ENCODE results near the gene TRIM31. TPM values are rescaled to one million over a fixed set of nuclear protein-coding genes. Genes with fewer than 3 reads are reported as not detected.

TRIM31 gene
- polyA plus RNA-seq, 1 of the 3 experiments (the other 2 are of a cell fraction) = not detected

GRCh38 chr6:30093951-30094661 lies 18.8 kb downstream of the TRIM31 start:
- no peaks in the 10 kb centered on the region for H3F3A ChIP-seq (replicated peaks; ENCODE audit: insufficient read depth)
- TF ChIP-seq TCF12 (IDR thresholded peaks at IDR 0.05) = no peak
- TF ChIP-seq FOXM1 (IDR thresholded peaks at IDR 0.05; ENCODE audit: low read depth) = no peak
- TF ChIP-seq ZBTB33 (IDR thresholded peaks at IDR 0.05; ENCODE audit: borderline replicate concordance, low read depth) = no peak
- TF ChIP-seq SIN3A (IDR thresholded peaks at IDR 0.05; ENCODE audit: borderline replicate concordance, low read depth, low read length) = no peak
- no peak for TF ChIP-seq ELF1 (IDR thresholded peaks at IDR 0.05)
- no peak for TF ChIP-seq GATA2 (CRISPR knock-in tag; IDR thresholded peaks at IDR 0.05)
- no peak for TF ChIP-seq EP300 (IDR thresholded peaks at IDR 0.05; ENCODE audit: borderline replicate concordance in 1 of 2, low read depth in 1 of 2, low read length in 1 of 2)
- no peak for TF ChIP-seq TEAD4 (IDR thresholded peaks at IDR 0.05; ENCODE audit: borderline replicate concordance, insufficient read depth)
- TF ChIP-seq CTCF (IDR thresholded peaks at IDR 0.05) = no peak
- TF ChIP-seq NRF1 (IDR thresholded peaks at IDR 0.05; ENCODE audit: low read depth, low read length) = no peak
- no peak for TF ChIP-seq YY1 (IDR thresholded peaks at IDR 0.05; ENCODE audit: low read depth)
- no peak for TF ChIP-seq USF2 (IDR thresholded peaks at IDR 0.05; ENCODE audit: borderline replicate concordance, low read depth, low read length)
- TF ChIP-seq USF1 (IDR thresholded peaks at IDR 0.05; ENCODE audit: borderline replicate concordance, low read depth) = no peak
- no peak for TF ChIP-seq FOXJ3 (CRISPR knock-in tag; IDR thresholded peaks at IDR 0.05)
- TF ChIP-seq CHD2 (IDR thresholded peaks at IDR 0.05; ENCODE audit: low read length, partially characterized antibody) = no peak
- no peak for TF ChIP-seq RAD21 (IDR thresholded peaks at IDR 0.05; ENCODE audit: low read length)
- TF ChIP-seq RCOR1 (IDR thresholded peaks at IDR 0.05; ENCODE audit: low read length) = no peak
- TF ChIP-seq JUND (IDR thresholded peaks at IDR 0.05) = no peak
- TF ChIP-seq GABPA (IDR thresholded peaks at IDR 0.05; ENCODE audit: low read depth) = no peak
- DNase-seq = no peak
- H3K9ac ChIP-seq = no peak overlapping the region
- no peaks in the 10 kb centered on the region for H3K9me2 ChIP-seq
- no peaks in the 10 kb centered on the region for H3K9me3 ChIP-seq
- POLR2A ChIA-PET = no interaction called here
- CTCF ChIA-PET = interaction anchor here (0.6 to 4.0 kb wide), 5 partner anchors 10 to 257 kb away, joined by 3 to 27 read pairs (median 4); partner anchors contain the start of gene TRIM40
- H3K4me2 ChIP-seq = no peak overlapping the region
- H3K27me3 ChIP-seq (ENCODE audit: insufficient read depth) = peaks cover 77% of the 10 kb centered on the region
- H4K20me1 ChIP-seq (ENCODE audit: insufficient read depth) = no peaks in the 10 kb centered on the region
- no peak overlapping the region for H3K4me3 ChIP-seq (ENCODE audit: low read depth in 2 of 2, low read length in 1 of 2)
- H3K36me3 ChIP-seq (replicated peaks in 1 of 2; ENCODE audit: control insufficient read depth in 1 of 2, insufficient read depth in 2 of 2, low read length in 1 of 2) = no peaks in the 10 kb centered on the region
- no peak overlapping the region for H2AFZ ChIP-seq (ENCODE audit: low read depth)
- no peak overlapping the region for H3K27ac ChIP-seq (ENCODE audit: low read depth in 2 of 2, low read length in 1 of 2)
- H3K4me1 ChIP-seq (ENCODE audit: control insufficient read depth in 1 of 2, insufficient read depth in 2 of 2, low read depth in 1 of 2, low read length in 1 of 2) = no peaks in the 10 kb centered on the region
- no peaks in the 10 kb centered on the region for H3K79me2 ChIP-seq (ENCODE audit: insufficient read depth)
- WGBS (ENCODE audit: low lambda C conversion rate) = 11% methylated on average over 5 of the region's 5 CpGs
